ENCODE data around the gene PELO. TPM values are rescaled to one million over a fixed set of nuclear protein-coding genes. Genes with fewer than 3 reads are reported as not detected.

The PELO gene
- total and polyA plus RNA-seq, 9 of the 15 experiments (the other 6 are each of a cell fraction or from before 2014, with no cell fraction given), result 5.8 to 14.6 (median 9.6) TPM

DNA sequence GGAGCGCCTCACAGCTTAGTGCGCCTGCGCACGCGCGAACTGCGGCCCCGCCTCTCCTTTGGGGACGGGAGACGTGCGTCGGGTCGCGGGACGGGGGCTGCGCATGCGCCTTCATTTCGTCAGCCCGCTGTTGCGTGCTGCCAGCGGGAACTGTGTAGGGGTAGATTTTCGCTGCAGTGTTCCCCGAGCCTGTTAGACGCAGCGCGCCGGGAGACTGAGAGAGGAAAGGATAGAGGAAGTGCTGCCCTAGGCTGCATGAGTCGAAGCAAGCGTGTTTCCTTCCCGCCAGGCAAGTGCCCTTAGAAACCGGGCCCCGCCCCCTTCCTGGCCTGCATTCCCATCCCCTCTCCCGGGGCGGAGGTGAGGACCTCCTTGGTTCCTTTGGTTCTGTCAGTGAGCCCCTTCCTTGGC is 12.3 kb downstream of the PELO start (continued):
- TF ChIP-seq AFF4 (CRISPR knock-in tag; IDR thresholded peaks at IDR 0.05) (no peak), TSC22D4 (tag; IDR thresholded peaks at IDR 0.05) (no peak), EWSR1 (IDR thresholded peaks at IDR 0.05; ENCODE audit: borderline replicate concordance, low read depth, partially characterized antibody) (no peak), RBM15 (IDR thresholded peaks at IDR 0.05; ENCODE audit: insufficient read depth, low read length) (no peak), ZNF174 (CRISPR knock-in tag; IDR thresholded peaks at IDR 0.05) (no peak), HDAC3 (IDR thresholded peaks at IDR 0.05; ENCODE audit: borderline replicate concordance, partially characterized antibody) (no peak), SMAD4 (CRISPR knock-in tag; conservative IDR thresholded peaks at IDR 0.05) (no peak), NELFE (IDR thresholded peaks at IDR 0.05; ENCODE audit: insufficient read depth, insufficient read length) (no peak), HCFC1 (IDR thresholded peaks at IDR 0.05; ENCODE audit: low read depth, low read length) (peak; percentile 21; the same call in 1 of the 2 replicates), CXXC5 (CRISPR knock-in tag; IDR thresholded peaks at IDR 0.05) (peak; percentile 94), SIX5 (IDR thresholded peaks at IDR 0.05; ENCODE audit: borderline replicate concordance in 1 of 2, insufficient read depth in 1 of 2, low read depth in 1 of 2, low read length in 2 of 2) (no peak), ZNF444 (CRISPR knock-in tag; IDR thresholded peaks at IDR 0.05) (no peak), HLTF (IDR thresholded peaks at IDR 0.05) (no peak), RBFOX2 (IDR thresholded peaks at IDR 0.05; ENCODE audit: low read depth, low read length) (peak; percentile 83), HMGXB4 (CRISPR knock-in tag; IDR thresholded peaks at IDR 0.05) (no peak; the same call in 1 of the 2 replicates), ZNF766 (CRISPR knock-in tag; conservative IDR thresholded peaks at IDR 0.05) (no peak), SRSF1 (IDR thresholded peaks at IDR 0.05; ENCODE audit: low read depth, low read length) (no peak), FUS (optimal IDR thresholded peaks at IDR 0.05; ENCODE audit: low read depth, low read length) (no peak), TFAM (CRISPR knock-in tag; conservative IDR thresholded peaks at IDR 0.05) (no peak), ZNF717 (CRISPR knock-in tag; IDR thresholded peaks at IDR 0.05) (no peak), PATZ1 (CRISPR knock-in tag; IDR thresholded peaks at IDR 0.05; ENCODE audit: borderline replicate concordance) (no peak)
- TF ChIP-seq, protein P1, sequence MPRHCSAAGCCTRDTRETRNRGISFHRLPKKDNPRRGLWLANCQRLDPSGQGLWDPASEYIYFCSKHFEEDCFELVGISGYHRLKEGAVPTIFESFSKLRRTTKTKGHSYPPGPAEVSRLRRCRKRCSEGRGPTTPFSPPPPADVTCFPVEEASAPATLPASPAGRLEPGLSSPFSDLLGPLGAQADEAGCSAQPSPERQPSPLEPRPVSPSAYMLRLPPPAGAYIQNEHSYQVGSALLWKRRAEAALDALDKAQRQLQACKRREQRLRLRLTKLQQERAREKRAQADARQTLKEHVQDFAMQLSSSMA (CRISPR knock-in tag; IDR thresholded peaks at IDR 0.05), result no peak
